ENCODE measurements around the gene EIF5. TPM values are rescaled to one million over a fixed set of nuclear protein-coding genes. Genes with fewer than 3 reads are reported as not detected.

EIF5 gene
- total and polyA plus RNA-seq, 12 donors = 35.7 to 555 (median 236) TPM

- DNase-seq = no peak
- Histone ChIP-seq H3K27ac (no peak overlapping the region), H3K9me3 (replicated peaks in 1 of 3) (no peaks in the 10 kb centered on the region), H3K27me3 (no peaks in the 10 kb centered on the region), H3K4me3 (no peak overlapping the region), H3K36me3 (replicated peaks in 1 of 2) (no peaks in the 10 kb centered on the region), H3K4me1 (replicated peaks in 1 of 2) (peaks cover 0 to 11% of the 10 kb centered on the region in 2 donors)
- intact Hi-C loops (cut with DNase I) = no loop called here
- 78 to 91% (median 88%) methylated on average over 21 to 31 of the region's 31 CpGs for WGBS, 4 donors
- no peak for TF ChIP-seq POLR2A (IDR thresholded peaks at IDR 0.05)
- TF ChIP-seq CTCF (IDR thresholded peaks at IDR 0.05) = no peak
Measured at GRCh38 chr14:103311171-103311997, 22.7 kb upstream of the EIF5 start.

GRCh38 chr14:103312006-103312635, 21.9 kb upstream of the EIF5 start:
- Histone ChIP-seq H3K4me1 (replicated peaks in 1 of 2) (peaks cover 0 to 11% of the 10 kb centered on the region in 2 donors), H3K4me3 (no peak overlapping the region), H3K9me3 (replicated peaks in 1 of 3) (no peaks in the 10 kb centered on the region), H3K27ac (no peak overlapping the region), H3K36me3 (replicated peaks in 1 of 2) (no peaks in the 10 kb centered on the region), H3K27me3 (no peaks in the 10 kb centered on the region)
- no peak for TF ChIP-seq POLR2A (IDR thresholded peaks at IDR 0.05)
- TF ChIP-seq CTCF (IDR thresholded peaks at IDR 0.05) = no peak
- intact Hi-C loops (cut with DNase I) = no loop called here
- WGBS, 4 donors = 88 to 95% (median 91%) methylated on average over 4 to 14 of the region's 14 CpGs
- no peak for DNase-seq

GRCh38 chr14:103313704-103314103, 20.3 kb upstream of the EIF5 start:
- no peaks in the 10 kb centered on the region for H3K36me3 ChIP-seq (replicated peaks in 1 of 2)
- DNase-seq = peak in 4 of 7 donors; percentile 24 to 67 (median 44)
- peaks cover 0 to 11% of the 10 kb centered on the region in 2 donors for H3K4me1 ChIP-seq (replicated peaks in 1 of 2)
- no peaks in the 10 kb centered on the region for H3K9me3 ChIP-seq (replicated peaks in 1 of 3)
- no peak overlapping the region for H3K4me3 ChIP-seq
- no peak overlapping the region for H3K27ac ChIP-seq
- H3K27me3 ChIP-seq = no peaks in the 10 kb centered on the region
- intact Hi-C loops (cut with DNase I) = no loop called here
- WGBS, 4 donors = 66 to 73% (median 69%) methylated on average over 8 of the region's 8 CpGs
- TF ChIP-seq CTCF (IDR thresholded peaks at IDR 0.05) (no peak), POLR2A (IDR thresholded peaks at IDR 0.05) (no peak)

GRCh38 chr14:103314496-103315277, 19.4 kb upstream of the EIF5 start:
- intact Hi-C loops (cut with DNase I) = no loop called here
- no peaks in the 10 kb centered on the region for H3K27me3 ChIP-seq
- no peaks in the 10 kb centered on the region for H3K36me3 ChIP-seq (replicated peaks in 1 of 2)
- no peaks in the 10 kb centered on the region for H3K9me3 ChIP-seq (replicated peaks in 1 of 3)
- H3K27ac ChIP-seq = peak overlapping the region in 2 of 5 donors; percentile 26 to 74
- peak in 5 of 7 donors; percentile 50 to 79 (median 63) for DNase-seq
- H3K4me3 ChIP-seq = no peak overlapping the region
- H3K4me1 ChIP-seq (replicated peaks in 1 of 2) = peaks cover 0 to 11% of the 10 kb centered on the region in 2 donors
- 36 to 48% (median 38%) methylated on average over 13 of the region's 13 CpGs for WGBS, 4 donors
- TF ChIP-seq POLR2A (IDR thresholded peaks at IDR 0.05) = no peak
- no peak for TF ChIP-seq CTCF (IDR thresholded peaks at IDR 0.05)
